HCT116 (cell line): ENCODE results near the gene WBP2NL. TPM values are rescaled to one million over a fixed set of nuclear protein-coding genes. Genes with fewer than 3 reads are reported as not detected.

Experiments
- ATAC-seq: fragments of 200-7000 bp; cut with Tn5 transposase; 2 replicates; pipeline ENCODE4 v1.9.1; 2020; ENCODE audit warnings: mild to moderate bottlenecking, moderate library complexity
- BruUV-seq: library from RNA; stranded (reverse); fragments of 400-500 nt; replicated peaks from 2 replicates; lab custom pipeline; 2021; lab: Mats Ljungman, UMichigan
- CTCF ChIA-PET: fragments of 300-600 bp; sonication (Branson Sonifier 250); formaldehyde crosslinking; loops from one replicate; lab custom pipeline; 2021; ENCODE audit warnings: antibody characterized with exemption; lab: Charles Lee
- POLR2A ChIA-PET: fragments of 300-600, 350-600 bp; sonication (Branson Sonifier 250); formaldehyde crosslinking; loops from one replicate; lab custom pipeline; 2021; ENCODE audit warnings: antibody characterized with exemption; lab: Charles Lee
- RAD21 ChIA-PET, 2 experiments: fragments of 300-600 bp; sonication (Branson Sonifier 250); formaldehyde crosslinking; loops; one replicate each; lab custom pipeline; 2023; ENCODE audit warnings: low total read pairs in 2 of 2; ENCODE audit not compliant: uncharacterized antibody in 2 of 2, unreplicated experiment in 2 of 2, low non-redundant PET in 1 of 2; lab: Charles Lee
- DNase-seq: peaks from one replicate; pipeline ENCODE4 v3.0.0-alpha.2; 2010; ENCODE audit warnings: low read depth, low spot score
- H2AFZ ChIP-seq: fragments of 200-600 bp; shearing (Covaris generic), sonication (generic); 2 replicates; pipeline ENCODE4 v1.6.1; 2017; ENCODE audit warnings: low read depth, mixed run types, mixed read lengths, antibody characterized with exemption, low read length; ENCODE audit not compliant: poor library complexity, severe bottlenecking
- H3K27ac ChIP-seq: 2 replicates; pipeline ENCODE4 v1.5.1; 2012; ENCODE audit warnings: low read depth, low read length
- H3K27me3 ChIP-seq: fragments of 200-600 bp; sonication (generic); 2 replicates; pipeline ENCODE4 v1.6.1; 2016; ENCODE audit warnings: mixed run types, low read length, mixed read lengths; ENCODE audit not compliant: insufficient read depth
- H3K36me3 ChIP-seq, 2 experiments: fragments of 200-500 bp in 1 of 2; fragments of 200-600 bp in 1 of 2; sonication (Bioruptor generic) in 1 of 2; sonication (generic) in 1 of 2; 2 replicates each; pipeline versions ENCODE4 v1.5.1 to v1.6.1; 2014 to 2016; ENCODE audit warnings: low read length in 2 of 2, inconsistent platforms in 1 of 2, mixed read lengths in 1 of 2, mixed run types in 1 of 2; ENCODE audit not compliant: insufficient read depth in 2 of 2, control insufficient read depth in 1 of 2
- H3K4me1 ChIP-seq, 2 experiments: fragments of 200-600 bp in 1 of 2; sonication (generic) in 1 of 2; 2 replicates each; pipeline versions ENCODE4 v1.5.1 to v1.6.1; 2012 to 2017; ENCODE audit warnings: low read length in 2 of 2, inconsistent platforms in 1 of 2, mild to moderate bottlenecking in 1 of 2, mixed read lengths in 1 of 2, mixed run types in 1 of 2, moderate library complexity in 1 of 2; ENCODE audit not compliant: insufficient read depth in 2 of 2, control insufficient read depth in 1 of 2
- H3K4me2 ChIP-seq: fragments of 200-600 bp; sonication (generic); 2 replicates; pipeline ENCODE4 v1.6.1; 2017; ENCODE audit warnings: mixed run types, low read length, mixed read lengths
- H3K4me3 ChIP-seq, 2 experiments: fragments of 200-600 bp in 1 of 2; sonication (generic) in 1 of 2; replicated peaks in 1 of 2; 2 replicates each; pipeline ENCODE4 v1.5.1; 2011 to 2016; ENCODE audit warnings: low read length in 2 of 2, control low read depth in 1 of 2, low read depth in 1 of 2, mild to moderate bottlenecking in 1 of 2, mixed read lengths in 1 of 2, mixed run types in 1 of 2
- H3K79me2 ChIP-seq: fragments of 200-600 bp; sonication (generic); 2 replicates; pipeline ENCODE4 v1.6.1; 2017; ENCODE audit warnings: mild to moderate bottlenecking, mixed run types, low read length, moderate library complexity, mixed read lengths; ENCODE audit not compliant: insufficient read depth
- H3K9ac ChIP-seq: fragments of 200-600 bp; sonication (generic); 2 replicates; pipeline ENCODE4 v1.6.1; 2016; ENCODE audit warnings: low read length, mixed read lengths
- H3K9me2 ChIP-seq: fragments of 200-600 bp; sonication (generic), shearing (Covaris generic); 2 replicates; pipeline ENCODE4 v1.6.1; 2017; ENCODE audit warnings: mixed run types, mild to moderate bottlenecking, moderate library complexity; ENCODE audit not compliant: insufficient read depth
- H3K9me3 ChIP-seq, 2 experiments: fragments of 200-500 bp in 1 of 2; fragments of 200-600 bp in 1 of 2; sonication (Bioruptor generic) in 1 of 2; sonication (generic) in 1 of 2; 2 replicates each; pipeline ENCODE4 v1.6.1; 2014 to 2017; ENCODE audit warnings: low read length in 2 of 2, mixed read lengths in 2 of 2, inconsistent platforms in 1 of 2, low read depth in 1 of 2, mild to moderate bottlenecking in 1 of 2, mixed run types in 1 of 2, moderate library complexity in 1 of 2; ENCODE audit not compliant: control insufficient read depth in 1 of 2, insufficient read depth in 1 of 2
- H4K20me1 ChIP-seq: fragments of 200-600 bp; sonication (generic), shearing (Covaris generic); 2 replicates; pipeline ENCODE4 v1.6.1; 2017; ENCODE audit warnings: mixed run types, mild to moderate bottlenecking, moderate library complexity; ENCODE audit not compliant: insufficient read depth
- CBX3 ChIP-seq: IDR thresholded peaks from 2 replicates; pipeline ENCODE4 v1.6.1; 2012; ENCODE audit warnings: low read depth
- EGR1 ChIP-seq: IDR thresholded peaks from 2 replicates; pipeline ENCODE4 v1.6.1; 2012; ENCODE audit warnings: low read depth
- ELF1 ChIP-seq: IDR thresholded peaks from 2 replicates; pipeline ENCODE4 v1.6.1; 2012; ENCODE audit warnings: low read depth, borderline replicate concordance
- EZH2phosphoT487 ChIP-seq: fragments of 200-600 bp; IDR thresholded peaks from 2 replicates; pipeline ENCODE4 v1.6.1; 2018; ENCODE audit warnings: antibody characterized with exemption, borderline replicate concordance
- POLR2A ChIP-seq: IDR thresholded peaks from 2 replicates; pipeline ENCODE4 v1.7.0; 2011; ENCODE audit warnings: borderline replicate concordance; ENCODE audit not compliant: insufficient read depth, insufficient read length; ENCODE audit errors: extremely low read depth
- POLR2AphosphoS5 ChIP-seq: IDR thresholded peaks from 2 replicates; pipeline ENCODE4 v1.6.1; 2011; ENCODE audit warnings: mild to moderate bottlenecking, low read depth, low read length, moderate library complexity
- RAD21 ChIP-seq: IDR thresholded peaks from 2 replicates; pipeline ENCODE4 v1.6.1; 2012; ENCODE audit warnings: low read depth, mild to moderate bottlenecking
- SIN3A ChIP-seq: IDR thresholded peaks from 2 replicates; pipeline ENCODE4 v1.6.1; 2012; ENCODE audit warnings: low read depth
- SP1 ChIP-seq: IDR thresholded peaks from 2 replicates; pipeline ENCODE4 v1.6.1; 2012; ENCODE audit warnings: low read depth
- SRF ChIP-seq: IDR thresholded peaks from 2 replicates; pipeline ENCODE4 v1.6.1; 2012; ENCODE audit warnings: low read depth
- TCF7L2 ChIP-seq: IDR thresholded peaks from 2 replicates; pipeline ENCODE4 v1.7.0; 2011; ENCODE audit warnings: borderline replicate concordance, inconsistent platforms; ENCODE audit not compliant: insufficient read depth, insufficient read length; ENCODE audit errors: extremely low read depth
- YY1 ChIP-seq: IDR thresholded peaks from 2 replicates; pipeline ENCODE4 v1.6.1; 2011; ENCODE audit warnings: low read length, low read depth, moderate library complexity, mild to moderate bottlenecking; ENCODE audit not compliant: insufficient replicate concordance; ENCODE audit errors: extremely low read depth
- ZFX ChIP-seq: fragments of 450-650 bp; IDR thresholded peaks from 2 replicates; pipeline ENCODE4 v1.6.1; 2017
- intact Hi-C: fragments of 100-400 bp; cut with micrococcal nuclease; formaldehyde crosslinking; loops from 2 replicates; pipeline ENCODE4 v1.10.0; 2022
- total RNA-seq: library from RNA; stranded (reverse); gene quantifications from one replicate; pipeline ENCODE4 v1.2.1, GENCODE V29; 2021; ENCODE audit not compliant: unreplicated experiment
- TF ChIP-seq, protein P1 (sequence below): IDR thresholded peaks from 2 replicates; pipeline ENCODE4 v1.6.1; 2012
- TF ChIP-seq, protein P2 (sequence below): IDR thresholded peaks from 2 replicates; pipeline ENCODE4 v1.6.1; 2011; ENCODE audit warnings: mild to moderate bottlenecking, low read length, moderate library complexity; ENCODE audit not compliant: insufficient replicate concordance; ENCODE audit errors: extremely low read depth
- TF ChIP-seq, protein P3 (sequence below): IDR thresholded peaks from 2 replicates; pipeline ENCODE4 v1.6.1; 2012
- TF ChIP-seq, protein P4 (sequence below), 3 experiments: fragments of 200-600 bp in 1 of 3; sonication (generic) in 1 of 3; IDR thresholded peaks in 2 of 3; conservative IDR thresholded peaks in 1 of 3; 2 replicates each; pipeline ENCODE4 v1.5.1; 2012 to 2017; ENCODE audit warnings: low read depth in 2 of 3, low read length in 2 of 3, antibody characterized with exemption in 1 of 3, borderline replicate concordance in 1 of 3, control low read depth in 1 of 3, mild to moderate bottlenecking in 1 of 3, mixed read lengths in 1 of 3, mixed run types in 1 of 3, moderate library complexity in 1 of 3; ENCODE audit not compliant: insufficient read depth in 1 of 3

WBP2NL gene
- total RNA-seq, 1 experiment from 2014 or later = not detected

DNA sequence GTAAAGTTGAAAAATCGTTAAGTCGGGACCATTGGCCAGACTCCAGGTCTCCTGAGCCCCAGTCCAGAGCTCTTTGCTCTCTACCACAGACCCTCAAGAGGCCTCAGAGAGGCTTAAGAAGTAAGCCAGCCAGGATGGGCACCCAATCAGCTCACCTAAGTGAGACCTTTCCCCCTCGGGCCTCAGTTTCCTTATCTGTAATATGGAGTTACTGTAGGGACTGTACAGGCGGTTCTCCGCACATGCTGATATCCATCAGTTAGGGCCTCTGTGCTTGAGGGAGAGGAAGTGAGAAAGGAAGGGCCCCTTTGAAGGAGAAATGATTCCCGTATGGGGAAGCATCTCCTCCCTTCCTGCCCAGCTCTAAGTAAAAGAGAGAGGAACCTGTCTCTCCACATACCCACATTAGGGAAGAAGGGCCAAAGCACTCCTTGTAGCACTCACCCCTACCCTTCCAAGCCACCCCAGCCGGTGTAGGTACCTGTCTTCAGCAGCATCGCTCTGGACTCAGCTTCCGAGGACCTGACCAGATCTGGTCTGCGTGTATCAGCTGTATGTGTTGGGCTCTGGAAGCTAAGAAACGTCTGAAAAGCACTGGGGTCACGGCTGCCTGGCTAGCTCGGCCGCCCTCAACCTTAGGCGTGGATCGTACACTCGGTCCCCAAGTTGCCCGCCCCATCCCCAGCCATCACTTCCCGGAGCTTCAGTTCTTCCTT is 71.4 kb downstream of the WBP2NL start:
- BruUV-seq = TSS peak; percentile 85
- H3K79me2 ChIP-seq = no peaks in the 10 kb centered on the region
- H3K9me2 ChIP-seq = no peaks in the 10 kb centered on the region
- no peak for DNase-seq
- ChIA-PET CTCF (interaction anchor here (1.3 kb wide), 1 partner anchor 10 kb away, joined by 3 read pairs; the partner anchor contains the start of gene SMDT1), RAD21 (no interaction called here), POLR2A (interaction anchor here (0.7 to 1.6 kb wide), 3 partner anchors 9 to 92 kb away, joined by 3 to 4 read pairs (median 4); partner anchors contain the start of gene SMDT1)
- no peaks in the 10 kb centered on the region for H3K9me3 ChIP-seq
- H4K20me1 ChIP-seq = no peaks in the 10 kb centered on the region
- TF ChIP-seq POLR2AphosphoS5 (no peak), SRF (no peak), EZH2phosphoT487 (no peak), SIN3A (no peak), YY1 (no peak), RAD21 (no peak), POLR2A (no peak), SP1 (no peak), EGR1 (no peak), CBX3 (no peak), ELF1 (no peak), ZFX (no peak), TCF7L2 (no peak)
- TF ChIP-seq, protein P1, sequence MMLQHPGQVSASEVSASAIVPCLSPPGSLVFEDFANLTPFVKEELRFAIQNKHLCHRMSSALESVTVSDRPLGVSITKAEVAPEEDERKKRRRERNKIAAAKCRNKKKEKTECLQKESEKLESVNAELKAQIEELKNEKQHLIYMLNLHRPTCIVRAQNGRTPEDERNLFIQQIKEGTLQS = no peak
- TF ChIP-seq, protein P2, sequence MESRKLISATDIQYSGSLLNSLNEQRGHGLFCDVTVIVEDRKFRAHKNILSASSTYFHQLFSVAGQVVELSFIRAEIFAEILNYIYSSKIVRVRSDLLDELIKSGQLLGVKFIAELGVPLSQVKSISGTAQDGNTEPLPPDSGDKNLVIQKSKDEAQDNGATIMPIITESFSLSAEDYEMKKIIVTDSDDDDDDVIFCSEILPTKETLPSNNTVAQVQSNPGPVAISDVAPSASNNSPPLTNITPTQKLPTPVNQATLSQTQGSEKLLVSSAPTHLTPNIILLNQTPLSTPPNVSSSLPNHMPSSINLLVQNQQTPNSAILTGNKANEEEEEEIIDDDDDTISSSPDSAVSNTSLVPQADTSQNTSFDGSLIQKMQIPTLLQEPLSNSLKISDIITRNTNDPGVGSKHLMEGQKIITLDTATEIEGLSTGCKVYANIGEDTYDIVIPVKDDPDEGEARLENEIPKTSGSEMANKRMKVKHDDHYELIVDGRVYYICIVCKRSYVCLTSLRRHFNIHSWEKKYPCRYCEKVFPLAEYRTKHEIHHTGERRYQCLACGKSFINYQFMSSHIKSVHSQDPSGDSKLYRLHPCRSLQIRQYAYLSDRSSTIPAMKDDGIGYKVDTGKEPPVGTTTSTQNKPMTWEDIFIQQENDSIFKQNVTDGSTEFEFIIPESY = no peak
- TF ChIP-seq, protein P3, sequence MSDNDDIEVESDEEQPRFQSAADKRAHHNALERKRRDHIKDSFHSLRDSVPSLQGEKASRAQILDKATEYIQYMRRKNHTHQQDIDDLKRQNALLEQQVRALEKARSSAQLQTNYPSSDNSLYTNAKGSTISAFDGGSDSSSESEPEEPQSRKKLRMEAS = no peak
- TF ChIP-seq, protein P4, sequence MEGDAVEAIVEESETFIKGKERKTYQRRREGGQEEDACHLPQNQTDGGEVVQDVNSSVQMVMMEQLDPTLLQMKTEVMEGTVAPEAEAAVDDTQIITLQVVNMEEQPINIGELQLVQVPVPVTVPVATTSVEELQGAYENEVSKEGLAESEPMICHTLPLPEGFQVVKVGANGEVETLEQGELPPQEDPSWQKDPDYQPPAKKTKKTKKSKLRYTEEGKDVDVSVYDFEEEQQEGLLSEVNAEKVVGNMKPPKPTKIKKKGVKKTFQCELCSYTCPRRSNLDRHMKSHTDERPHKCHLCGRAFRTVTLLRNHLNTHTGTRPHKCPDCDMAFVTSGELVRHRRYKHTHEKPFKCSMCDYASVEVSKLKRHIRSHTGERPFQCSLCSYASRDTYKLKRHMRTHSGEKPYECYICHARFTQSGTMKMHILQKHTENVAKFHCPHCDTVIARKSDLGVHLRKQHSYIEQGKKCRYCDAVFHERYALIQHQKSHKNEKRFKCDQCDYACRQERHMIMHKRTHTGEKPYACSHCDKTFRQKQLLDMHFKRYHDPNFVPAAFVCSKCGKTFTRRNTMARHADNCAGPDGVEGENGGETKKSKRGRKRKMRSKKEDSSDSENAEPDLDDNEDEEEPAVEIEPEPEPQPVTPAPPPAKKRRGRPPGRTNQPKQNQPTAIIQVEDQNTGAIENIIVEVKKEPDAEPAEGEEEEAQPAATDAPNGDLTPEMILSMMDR (IDR thresholded peaks at IDR 0.05 in 2 of 3, conservative IDR thresholded peaks at IDR 0.05 in 1 of 3; ENCODE audit: borderline replicate concordance in 1 of 3, insufficient read depth in 1 of 3, low read depth in 2 of 3, low read length in 2 of 3) = no peak
- H3K4me1 ChIP-seq = peaks cover 12 to 20% of the 10 kb centered on the region in 2 experiments
- peak overlapping the region; percentile 71 for H3K9ac ChIP-seq
- H3K27me3 ChIP-seq = no peaks in the 10 kb centered on the region
- H3K4me3 ChIP-seq = peak overlapping the region; percentile 65
- peak; percentile 19; the same call in 1 of the 2 replicates for ATAC-seq
- intact Hi-C loops = no loop called here
- H3K36me3 ChIP-seq = peaks cover 3 to 4% of the 10 kb centered on the region in 2 experiments; a peak in 3 of 4 replicates
- H3K27ac ChIP-seq = peak overlapping the region; percentile 60
- no peak overlapping the region for H2AFZ ChIP-seq
- peak overlapping the region; percentile 89 for H3K4me2 ChIP-seq
